ENCODE data around the gene THSD4.

DNA sequence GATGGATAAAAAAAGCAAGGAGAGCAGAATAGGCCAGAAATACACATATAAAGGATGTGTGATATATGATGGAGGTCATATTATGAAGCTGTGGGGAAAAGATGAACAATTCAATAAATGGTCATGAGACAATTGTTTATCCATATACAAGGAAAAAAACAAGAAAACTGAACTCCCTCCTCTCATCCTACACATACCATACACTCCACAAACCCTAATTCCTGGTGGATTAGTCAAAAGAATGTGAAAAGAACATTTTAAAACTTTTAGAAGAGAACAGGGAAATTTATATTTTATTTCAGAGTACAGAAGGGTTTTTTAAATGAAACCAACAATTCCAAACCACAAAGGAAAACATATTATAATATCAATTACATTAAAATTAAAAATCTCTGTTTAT is 660.6 kb downstream of the THSD4 start:
- no peak for TF ChIP-seq CTCF (IDR thresholded peaks at IDR 0.05)
- no peak for TF ChIP-seq POLR2AphosphoS5 (IDR thresholded peaks at IDR 0.05; ENCODE audit: insufficient read depth in 1 of 2, low read depth in 1 of 2)
- no peak for TF ChIP-seq POLR2A (IDR thresholded peaks at IDR 0.05)
